ENCODE results near the gene VWC2L. TPM values are rescaled to one million over a fixed set of nuclear protein-coding genes. Genes with fewer than 3 reads are reported as not detected.

The VWC2L gene
- total RNA-seq, 1 experiment from 2014 or later = not detected

GRCh38 chr2:214601852-214602633 is 191.2 kb downstream of the VWC2L start:
- no peaks in the 10 kb centered on the region for H3K4me1 ChIP-seq
- intact Hi-C loops (cut with micrococcal nuclease; ENCODE audit: unreplicated experiment) = no loop called here
- H3K4me3 Mint-ChIP-seq (ENCODE audit: unreplicated experiment) = no peak overlapping the region
- DNase-seq = no peak
- ChIA-PET POLR2A (no interaction called here), CTCF (no interaction called here)
- H3K9me3 Mint-ChIP-seq (ENCODE audit: unreplicated experiment) = no peaks in the 10 kb centered on the region
- no peaks in the 10 kb centered on the region for H3K36me3 Mint-ChIP-seq (ENCODE audit: insufficient read depth, unreplicated experiment)
- H3K9me3 ChIP-seq = no peaks in the 10 kb centered on the region
- no peak for TF ChIP-seq CTCF (IDR thresholded peaks at IDR 0.05; ENCODE audit: insufficient read depth in 1 of 2, low read depth in 1 of 2, low read length in 1 of 2, severe bottlenecking in 1 of 2, unreplicated experiment in 1 of 2)
- no peaks in the 10 kb centered on the region for H3K36me3 ChIP-seq (ENCODE audit: control insufficient read depth, insufficient read depth, low read length)
- no TSS peak for BruUV-seq (replicated peaks)
- H3K27me3 Mint-ChIP-seq (ENCODE audit: insufficient read depth, unreplicated experiment) = no peaks in the 10 kb centered on the region
- no peaks in the 10 kb centered on the region for H3K27me3 ChIP-seq (replicated peaks; ENCODE audit: control insufficient read depth, insufficient read depth, low read length)
- H3K4me3 ChIP-seq (ENCODE audit: low read depth, low read length) = no peak overlapping the region
- H3K27ac Mint-ChIP-seq (ENCODE audit: unreplicated experiment) = no peak overlapping the region
- no peaks in the 10 kb centered on the region for H3K4me1 Mint-ChIP-seq (ENCODE audit: low read depth, unreplicated experiment)

- ChIA-PET POLR2A (no interaction called here), CTCF (no interaction called here)
- H3K27me3 ChIP-seq (replicated peaks; ENCODE audit: control insufficient read depth, insufficient read depth, low read length) = no peaks in the 10 kb centered on the region
- intact Hi-C loops (cut with micrococcal nuclease; ENCODE audit: unreplicated experiment) = no loop called here
- Mint-ChIP-seq H3K27ac (ENCODE audit: unreplicated experiment) (no peak overlapping the region), H3K4me3 (ENCODE audit: unreplicated experiment) (no peak overlapping the region), H3K27me3 (ENCODE audit: insufficient read depth, unreplicated experiment) (no peaks in the 10 kb centered on the region), H3K4me1 (ENCODE audit: low read depth, unreplicated experiment) (no peaks in the 10 kb centered on the region), H3K9me3 (ENCODE audit: unreplicated experiment) (no peaks in the 10 kb centered on the region), H3K36me3 (ENCODE audit: insufficient read depth, unreplicated experiment) (no peaks in the 10 kb centered on the region)
- TF ChIP-seq CTCF (IDR thresholded peaks at IDR 0.05; ENCODE audit: insufficient read depth in 1 of 2, low read depth in 1 of 2, low read length in 1 of 2, severe bottlenecking in 1 of 2, unreplicated experiment in 1 of 2) = no peak
- DNase-seq = no peak
- no peaks in the 10 kb centered on the region for H3K36me3 ChIP-seq (ENCODE audit: control insufficient read depth, insufficient read depth, low read length)
- H3K4me3 ChIP-seq (ENCODE audit: low read depth, low read length) = no peak overlapping the region
- no peaks in the 10 kb centered on the region for H3K4me1 ChIP-seq
- H3K9me3 ChIP-seq = no peaks in the 10 kb centered on the region
- BruUV-seq (replicated peaks) = no TSS peak
Observed at GRCh38 chr2:214604861-214605260, 194.0 kb downstream of the VWC2L start.

- H3K4me1 Mint-ChIP-seq (ENCODE audit: low read depth, unreplicated experiment) = no peaks in the 10 kb centered on the region
- H3K27ac Mint-ChIP-seq (ENCODE audit: unreplicated experiment) = no peak overlapping the region
- Histone ChIP-seq H3K27me3 (replicated peaks; ENCODE audit: control insufficient read depth, insufficient read depth, low read length) (no peaks in the 10 kb centered on the region), H3K9me3 (no peaks in the 10 kb centered on the region), H3K4me1 (no peaks in the 10 kb centered on the region), H3K36me3 (ENCODE audit: control insufficient read depth, insufficient read depth, low read length) (no peaks in the 10 kb centered on the region), H3K4me3 (ENCODE audit: low read depth, low read length) (no peak overlapping the region)
- peaks cover 1% of the 10 kb centered on the region for H3K27me3 Mint-ChIP-seq (ENCODE audit: insufficient read depth, unreplicated experiment)
- no peaks in the 10 kb centered on the region for H3K36me3 Mint-ChIP-seq (ENCODE audit: insufficient read depth, unreplicated experiment)
- intact Hi-C loops (cut with micrococcal nuclease; ENCODE audit: unreplicated experiment) = no loop called here
- H3K9me3 Mint-ChIP-seq (ENCODE audit: unreplicated experiment) = no peaks in the 10 kb centered on the region
- TF ChIP-seq CTCF (IDR thresholded peaks at IDR 0.05; ENCODE audit: insufficient read depth in 1 of 2, low read depth in 1 of 2, low read length in 1 of 2, severe bottlenecking in 1 of 2, unreplicated experiment in 1 of 2) = no peak
- POLR2A ChIA-PET = no interaction called here
- BruUV-seq (replicated peaks) = no TSS peak
- CTCF ChIA-PET = no interaction called here
- no peak for DNase-seq
- no peak overlapping the region for H3K4me3 Mint-ChIP-seq (ENCODE audit: unreplicated experiment)
Observed at GRCh38 chr2:214607051-214607450, 196.2 kb downstream of the VWC2L start.
